CD4-positive, alpha-beta T cell treated with Interleukin-2 at 100 ng/mL for 4 hours (primary cell): ENCODE measurements around the gene ARHGAP4.
A peak's percentile ranks its signal among the peaks of the same experiment; 100 is the strongest.

Source experiments
- DNase-seq: peaks from one replicate; pipeline ENCODE4 v3.0.0-alpha.2; 2020; ENCODE audit warnings: low spot score

The ARHGAP4 gene

DNA sequence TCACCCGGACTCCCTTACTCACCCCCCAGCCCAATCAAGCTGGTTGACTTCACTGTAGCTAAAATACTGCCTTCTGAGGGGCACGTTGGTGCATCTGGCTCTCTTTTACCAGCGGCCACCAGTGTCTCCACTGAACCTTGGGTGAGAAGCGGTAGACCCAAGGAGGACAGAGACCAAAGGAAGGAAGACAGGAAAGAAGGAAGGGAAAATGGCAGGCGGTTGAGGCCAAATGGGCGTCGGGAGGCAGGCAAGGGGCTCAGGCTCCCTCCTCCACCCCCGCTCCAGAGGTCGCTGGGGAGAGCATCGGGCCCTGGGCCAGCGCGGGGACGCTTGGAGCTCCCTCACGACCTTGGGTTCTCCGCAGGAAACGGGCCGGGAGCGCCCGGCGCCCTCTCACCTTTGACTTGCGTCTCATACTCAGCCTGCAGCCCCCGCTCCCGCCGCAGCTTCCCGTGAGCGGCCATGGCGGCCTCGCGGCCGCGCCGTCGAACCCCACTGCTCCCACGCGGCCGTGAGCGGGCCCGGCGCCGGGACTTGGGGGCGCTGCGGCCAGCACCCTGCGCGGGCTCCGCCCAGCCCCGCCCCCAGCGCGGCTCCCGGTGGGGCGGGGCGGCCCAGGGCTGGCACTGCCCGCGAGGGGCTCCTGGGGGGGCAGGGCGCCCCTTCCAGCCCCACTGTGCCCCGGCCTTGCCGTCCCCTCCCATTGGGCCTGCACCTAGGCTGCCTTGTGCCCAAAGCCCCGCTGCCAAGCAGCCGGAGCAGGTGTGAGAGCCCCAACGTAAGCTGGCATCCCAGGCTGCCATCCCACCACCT lies at the start of gene ARHGAP4:
Gene ARHGAP4 (minus strand): TSS at position 526 of the 813 bp plus-strand sequence. CDS start 62 bp downstream, at position 464.
- peak; percentile 23 for DNase-seq

DNA sequence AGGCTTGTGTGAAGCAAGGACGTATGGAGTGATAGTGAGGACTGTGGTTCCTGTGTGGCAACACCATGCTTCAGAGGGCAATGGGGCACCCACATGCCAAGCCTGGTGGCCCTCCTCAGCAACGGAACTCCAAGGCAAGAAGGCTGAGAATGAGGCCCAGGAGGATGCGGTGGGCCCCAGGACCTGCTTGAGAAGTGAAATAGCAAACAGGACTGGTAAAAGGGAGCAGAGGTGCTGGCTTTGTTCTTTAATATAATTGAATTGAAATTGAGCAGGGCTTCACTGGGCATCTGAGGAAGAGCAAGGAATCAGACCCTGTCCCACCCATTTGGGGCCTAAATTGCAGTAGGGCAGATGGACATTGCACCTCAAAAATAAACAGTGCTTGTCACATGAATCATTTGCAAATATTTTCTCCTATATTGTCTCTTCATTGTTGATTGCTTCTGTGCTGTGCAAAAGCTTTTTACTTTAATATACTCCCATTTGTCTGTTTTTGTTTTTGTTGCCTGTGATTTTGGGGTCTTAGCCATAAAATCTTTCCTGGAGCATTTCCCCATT lies 48.7 kb upstream of the ARHGAP4 start:
- no peak for DNase-seq

DNA sequence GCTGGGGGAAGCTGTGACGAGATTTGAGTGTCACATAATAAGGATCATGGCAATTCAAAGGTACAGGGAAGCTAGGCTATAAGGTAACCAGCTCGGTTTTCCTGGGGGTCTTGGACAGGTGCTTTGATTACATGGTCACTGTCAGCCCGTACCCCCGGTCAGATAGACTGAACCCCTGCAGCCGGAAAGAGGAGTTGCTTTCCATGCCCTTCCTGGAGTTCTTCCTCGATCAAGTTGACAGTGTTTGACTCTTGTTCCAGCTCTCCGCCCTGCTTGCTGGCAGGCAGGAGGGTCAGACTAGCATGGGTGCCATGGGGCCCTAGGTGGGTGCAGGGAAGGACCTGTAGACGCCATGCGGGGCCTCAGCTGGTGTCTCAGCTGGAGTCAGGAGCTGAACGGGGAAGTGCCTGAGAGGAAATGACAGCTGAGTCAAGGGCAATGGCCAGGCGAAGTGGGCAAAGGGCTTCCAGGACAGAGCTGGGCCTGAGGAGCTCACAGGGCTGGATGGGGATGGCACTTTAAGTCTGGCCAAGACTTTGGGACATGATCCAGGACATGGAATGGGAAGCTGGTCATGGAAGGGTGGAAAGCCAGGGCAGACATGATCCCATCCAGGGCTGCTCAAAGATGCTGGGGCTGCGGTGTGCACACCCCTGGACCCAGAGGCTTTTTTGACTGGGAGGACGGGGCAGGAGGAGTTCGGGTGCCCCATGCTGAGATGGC lies 48.1 kb upstream of the ARHGAP4 start:
- no peak for DNase-seq

DNA sequence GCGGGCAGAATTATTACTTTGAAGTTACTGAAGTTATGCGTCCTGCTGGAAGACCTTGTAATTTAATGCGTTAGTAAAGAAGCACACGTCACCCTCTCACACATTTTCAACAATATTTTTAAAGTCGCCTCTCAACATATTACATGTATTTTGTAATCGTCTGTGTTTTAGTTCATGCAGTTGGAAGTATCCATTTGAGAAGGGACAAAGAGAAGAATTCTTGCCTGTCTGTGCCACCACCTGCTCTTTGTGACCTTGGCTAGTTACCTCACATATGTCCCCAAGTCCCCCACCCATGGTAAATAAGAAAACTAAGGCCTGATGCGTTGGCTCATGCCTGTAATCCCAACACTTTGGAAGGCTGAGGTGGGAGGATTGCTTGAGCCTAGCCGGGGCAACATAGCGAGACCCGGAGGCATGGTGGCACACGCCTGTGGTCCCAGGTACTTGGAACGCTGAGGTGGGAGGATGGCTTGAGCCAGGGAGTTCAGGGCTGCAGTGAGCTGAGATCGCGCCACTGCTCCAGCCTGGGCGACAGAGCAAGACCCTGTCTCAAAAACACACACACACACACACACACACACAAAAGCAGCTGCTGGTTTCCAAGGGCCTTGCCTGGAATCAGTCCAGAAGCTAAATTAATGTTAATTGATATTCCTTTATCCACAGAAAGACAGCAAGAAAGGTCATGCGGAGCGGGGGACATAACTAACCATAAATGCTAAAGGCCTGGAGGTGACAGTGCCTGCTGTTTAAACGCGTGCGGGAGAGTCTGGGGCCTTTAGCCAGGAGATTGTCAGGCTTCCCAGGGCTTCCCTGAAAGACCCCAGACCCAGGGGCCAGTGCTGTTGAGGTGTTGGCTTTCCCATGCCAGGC lies 47.3 kb upstream of the ARHGAP4 start:
- DNase-seq: no peak

DNA sequence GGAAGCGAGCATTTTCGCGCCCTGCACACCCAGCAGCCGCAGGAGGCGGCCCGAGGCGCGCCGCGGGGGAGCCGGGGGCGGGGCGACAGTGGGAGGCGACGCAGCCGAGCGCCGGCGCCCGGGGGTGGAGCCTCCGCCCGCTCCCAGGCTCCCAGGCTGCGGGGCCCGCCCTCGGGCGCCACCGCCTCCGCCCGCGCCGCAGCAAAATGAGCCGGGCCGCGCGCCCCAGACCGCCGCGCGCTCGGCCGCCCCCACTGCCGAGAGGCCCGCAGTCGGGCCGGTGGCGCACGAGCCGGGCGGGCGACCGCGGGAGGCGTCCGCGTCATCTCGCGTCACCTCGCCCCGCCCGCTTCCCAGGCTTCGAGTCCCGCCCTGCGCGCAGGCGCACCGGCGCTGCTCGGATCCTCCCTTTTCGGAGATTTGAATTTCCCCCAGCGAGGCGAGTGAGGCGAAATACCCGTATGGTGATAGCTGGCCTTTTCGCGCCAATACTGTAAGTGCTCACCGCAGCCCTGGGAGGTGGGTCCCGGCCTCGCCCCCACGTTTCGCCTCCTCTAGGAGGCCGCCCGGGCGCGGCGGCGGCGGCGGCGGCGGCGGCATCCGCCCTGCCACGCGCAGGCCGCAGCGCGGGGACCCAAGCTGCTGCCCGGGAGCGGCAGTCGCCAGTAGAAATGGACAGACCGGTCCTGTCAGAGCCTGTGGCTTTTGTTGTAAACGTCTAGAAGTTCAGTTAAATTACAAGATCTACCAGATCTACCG lies 46.5 kb upstream of the ARHGAP4 start, which contains the start of gene TMEM187:
Gene TMEM187 (plus strand): TSS at position 387 of the 759 bp plus-strand sequence. CDS start 9,309 bp downstream, outside the sequence.
- DNase-seq: peak; percentile 88

DNA sequence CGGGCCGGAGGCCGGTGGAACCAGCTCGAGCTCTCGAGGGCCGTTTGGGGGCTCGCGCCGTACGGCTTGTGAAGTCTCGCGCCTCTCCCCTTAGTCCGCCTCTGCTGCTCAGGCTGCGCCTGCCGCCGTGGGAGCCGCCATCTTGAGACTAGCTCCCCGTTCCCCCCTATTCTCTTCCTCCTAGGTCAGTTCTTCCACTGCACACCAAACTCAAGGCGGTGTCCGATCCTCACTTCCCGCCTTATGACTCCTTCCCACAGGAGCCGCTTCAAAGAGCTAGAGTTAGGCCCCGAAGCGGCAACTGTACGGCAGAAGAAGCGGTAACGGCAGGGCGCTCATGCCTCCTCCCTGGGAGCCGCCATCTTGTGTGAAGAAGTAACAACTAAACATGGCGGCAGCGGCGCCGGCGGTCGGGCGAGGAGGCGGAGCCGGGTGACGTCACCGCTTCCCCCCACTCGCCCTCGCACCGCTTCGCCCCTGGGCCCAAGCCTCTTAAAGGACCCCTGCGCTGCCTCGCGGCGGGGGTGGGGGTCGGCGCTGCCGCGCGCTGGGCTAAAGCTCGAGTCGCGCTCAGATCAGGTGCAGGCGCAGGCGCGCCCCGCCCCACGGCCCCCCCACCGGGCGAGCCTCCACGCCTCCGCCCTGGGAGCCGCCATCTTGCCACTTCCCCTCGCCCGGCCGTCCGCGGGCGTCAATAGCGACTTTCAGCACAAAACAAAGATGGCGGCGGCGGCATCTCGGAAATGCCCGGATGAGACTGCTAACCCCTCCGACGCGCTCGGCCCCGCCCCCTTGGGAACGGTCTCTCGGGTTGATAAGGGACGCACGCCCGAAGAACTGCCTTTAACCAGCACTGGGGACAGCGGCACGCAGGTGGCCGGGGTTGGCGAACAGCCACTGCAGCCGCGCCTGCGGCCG lies 45.6 kb upstream of the ARHGAP4 start, which contains the start of gene HCFC1:
Gene HCFC1 (minus strand): TSS at position 369 of the 918 bp plus-strand sequence. CDS start 978 bp downstream, outside the sequence.
- DNase-seq: peak; percentile 92

DNA sequence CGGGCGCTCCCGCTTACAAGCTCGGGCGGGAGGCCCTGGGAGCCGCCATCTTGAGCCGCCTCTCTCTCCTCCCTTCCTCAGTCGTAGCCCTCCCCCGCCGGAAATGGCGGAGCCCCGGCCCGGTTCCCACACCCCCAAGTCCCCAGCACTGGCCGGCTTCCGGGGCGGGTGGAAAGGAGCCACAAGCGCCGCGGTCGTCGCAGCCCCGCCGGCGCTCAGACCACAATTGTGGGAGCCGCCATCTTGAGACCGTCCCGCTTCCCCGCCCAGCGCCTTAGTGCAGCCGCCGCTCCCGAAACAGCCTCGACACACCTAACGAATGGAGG lies 45.0 kb upstream of the ARHGAP4 start:
- peak; percentile 88 for DNase-seq

DNA sequence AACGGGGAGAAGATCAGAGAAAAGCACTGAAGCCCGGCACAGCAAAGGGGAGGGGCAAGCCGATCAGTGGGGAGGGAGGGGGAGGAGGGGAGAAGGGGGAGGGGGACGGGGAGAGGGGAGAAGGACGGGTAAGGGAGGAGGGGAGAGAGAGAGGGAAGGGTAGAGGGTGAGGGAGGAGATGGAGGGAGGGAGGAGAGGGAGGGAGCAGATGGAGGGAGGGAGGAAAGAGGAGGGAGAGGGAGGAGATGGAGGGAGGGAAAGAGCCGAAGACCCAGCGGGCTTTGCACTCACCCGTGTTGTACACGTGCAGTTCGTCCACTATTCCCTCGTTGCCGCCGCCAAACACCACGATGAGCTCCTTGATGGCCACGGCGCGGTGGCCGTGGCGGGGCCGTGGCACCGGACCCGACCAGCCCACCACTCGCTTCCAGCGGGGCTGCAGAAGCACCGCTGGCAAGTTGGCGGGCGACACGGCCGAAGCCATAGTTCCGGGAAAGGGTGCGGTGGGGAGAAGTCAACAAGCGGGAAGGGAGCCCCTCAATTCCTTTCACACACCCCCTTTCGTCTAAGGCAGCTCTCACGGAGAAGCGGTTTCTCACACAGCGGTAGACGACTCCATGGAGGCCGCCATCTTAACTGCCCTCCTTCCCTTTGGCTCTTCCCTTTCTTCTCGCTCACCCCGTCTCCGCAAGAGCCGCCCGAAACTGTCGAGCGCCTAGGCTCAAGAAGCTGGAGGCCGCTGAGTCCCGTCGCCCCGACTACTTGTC lies 44.5 kb upstream of the ARHGAP4 start:
- DNase-seq: peak; percentile 19

DNA sequence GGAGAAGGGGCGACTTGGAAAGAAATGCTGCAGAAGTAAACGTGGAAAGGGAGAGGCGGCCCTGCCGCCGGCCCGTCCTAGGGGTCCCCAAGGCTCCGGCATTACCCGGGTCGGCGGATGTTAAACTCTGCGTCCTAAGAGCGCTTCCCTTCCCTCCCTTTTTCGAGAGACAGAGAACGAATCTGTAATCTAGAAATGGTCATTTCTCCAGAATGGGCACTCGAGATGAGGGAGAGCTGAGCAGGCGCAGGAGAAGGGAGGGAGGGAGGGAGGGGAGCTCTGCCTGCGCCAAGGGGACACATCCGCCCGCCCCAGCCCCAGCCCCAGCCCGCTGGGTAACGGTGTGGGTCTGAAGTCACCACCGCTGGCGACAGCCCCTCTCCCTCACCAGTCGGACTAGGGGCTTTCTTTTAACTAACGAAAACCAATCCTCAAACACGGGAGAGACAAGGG lies 43.9 kb upstream of the ARHGAP4 start:
- DNase-seq: no peak

DNA sequence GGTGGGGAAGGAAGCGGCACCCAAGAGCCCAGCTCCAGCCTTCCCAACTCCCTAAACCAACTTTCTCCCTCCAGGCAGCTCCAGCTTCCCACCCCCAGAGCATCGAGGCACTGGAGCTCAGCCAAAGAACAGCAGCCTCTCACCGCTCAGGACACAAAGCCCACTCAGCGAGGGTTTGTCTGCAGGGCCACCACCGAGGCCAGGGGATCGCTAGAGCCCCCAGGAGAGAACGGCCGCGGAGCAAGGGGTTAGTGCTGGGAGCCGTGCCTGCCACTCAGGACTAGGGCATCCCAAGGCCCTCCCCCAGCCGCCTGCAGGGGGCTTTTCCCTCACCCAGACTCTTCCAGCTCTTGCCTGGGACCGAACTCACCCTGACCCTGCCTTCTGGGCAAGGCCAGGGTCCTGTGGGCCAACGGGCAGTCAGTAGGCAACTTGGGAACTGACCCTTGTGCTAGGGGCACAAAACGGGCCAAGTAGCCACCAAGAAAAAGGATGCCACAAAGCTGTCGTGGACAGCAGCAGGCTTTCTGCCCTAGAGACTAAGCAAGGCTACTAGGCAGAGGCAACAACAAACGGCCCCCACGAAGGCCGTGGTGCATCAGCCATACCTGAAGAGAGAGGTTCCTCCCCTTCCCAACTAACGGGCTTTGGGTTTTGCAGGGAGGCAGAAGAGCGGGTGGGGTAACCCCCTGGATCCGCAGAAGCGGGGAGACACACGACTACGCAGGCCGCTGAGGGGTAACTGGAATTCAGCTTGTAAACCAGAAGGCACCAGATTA lies 43.2 kb upstream of the ARHGAP4 start:
- DNase-seq: no peak

DNA sequence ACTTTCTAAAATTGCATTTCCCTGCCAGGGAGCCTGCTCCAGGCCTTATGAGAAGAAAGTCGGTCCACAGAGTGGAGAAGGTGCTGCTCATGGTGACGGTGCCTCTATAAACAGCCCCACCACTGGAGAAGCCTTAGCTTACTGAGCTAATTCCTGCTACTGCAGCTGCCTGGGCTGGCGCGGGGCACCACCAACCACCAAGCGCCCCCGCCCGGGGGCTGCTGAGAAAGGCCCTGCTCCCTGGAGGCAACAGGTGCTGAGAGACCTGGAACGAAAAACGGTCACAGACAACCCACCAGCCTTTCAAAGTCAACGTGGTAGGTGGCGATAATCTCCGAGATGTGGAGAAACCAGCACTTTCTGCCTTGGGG lies 42.7 kb upstream of the ARHGAP4 start:
- peak; percentile 39 for DNase-seq

DNA sequence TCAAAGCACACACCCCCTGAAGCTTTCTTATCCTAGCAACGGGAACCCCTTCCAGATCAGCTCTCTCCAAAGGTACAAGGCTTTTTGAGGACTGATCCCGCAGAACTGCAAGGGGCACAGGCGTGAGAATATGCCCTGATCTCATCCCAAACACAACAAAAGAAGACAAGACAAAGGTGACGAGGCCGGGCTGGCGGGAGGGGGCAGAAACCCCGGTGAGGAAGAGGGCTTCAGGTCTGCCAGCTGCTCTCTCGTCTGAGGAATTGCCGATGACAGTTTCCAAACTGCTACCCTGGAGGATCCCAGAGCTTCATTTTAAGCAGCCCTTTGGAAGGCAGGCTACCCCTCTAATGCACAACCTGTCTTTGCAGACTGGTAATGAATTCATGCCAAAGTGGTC lies 42.2 kb upstream of the ARHGAP4 start:
- no peak for DNase-seq

DNA sequence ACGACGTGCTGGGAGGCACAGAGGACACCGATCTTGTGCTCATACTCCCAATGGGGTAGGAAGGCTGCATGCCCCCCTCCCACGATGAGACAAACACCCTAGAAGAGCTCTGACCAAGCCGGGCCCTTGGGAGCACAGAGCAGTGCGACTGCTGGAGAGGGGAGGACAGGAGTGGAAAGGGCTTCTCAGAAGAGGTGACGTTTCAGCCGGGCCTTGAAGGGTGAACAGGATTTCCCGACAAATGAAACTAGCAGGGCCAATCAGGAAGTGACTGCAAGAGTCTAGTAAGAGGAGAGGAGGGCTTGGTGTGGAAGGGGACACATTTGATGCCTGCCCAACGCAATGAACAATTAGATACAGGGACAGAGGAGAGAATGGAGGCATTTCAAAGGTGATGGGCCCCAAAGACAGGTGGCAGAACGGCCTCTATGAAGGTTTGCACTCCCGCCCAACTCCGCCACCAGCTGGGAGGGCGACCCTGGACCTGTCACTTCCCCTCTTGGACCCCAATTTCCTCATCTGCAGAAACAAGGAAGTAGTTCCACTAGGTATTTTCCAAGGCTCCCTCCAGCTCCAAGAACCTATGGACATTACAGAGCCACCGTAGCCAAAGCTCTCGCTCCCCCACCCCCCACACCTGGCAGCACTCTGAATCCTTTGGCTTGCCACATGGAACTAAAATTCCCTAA lies 41.6 kb upstream of the ARHGAP4 start:
- peak; percentile 41 for DNase-seq

DNA sequence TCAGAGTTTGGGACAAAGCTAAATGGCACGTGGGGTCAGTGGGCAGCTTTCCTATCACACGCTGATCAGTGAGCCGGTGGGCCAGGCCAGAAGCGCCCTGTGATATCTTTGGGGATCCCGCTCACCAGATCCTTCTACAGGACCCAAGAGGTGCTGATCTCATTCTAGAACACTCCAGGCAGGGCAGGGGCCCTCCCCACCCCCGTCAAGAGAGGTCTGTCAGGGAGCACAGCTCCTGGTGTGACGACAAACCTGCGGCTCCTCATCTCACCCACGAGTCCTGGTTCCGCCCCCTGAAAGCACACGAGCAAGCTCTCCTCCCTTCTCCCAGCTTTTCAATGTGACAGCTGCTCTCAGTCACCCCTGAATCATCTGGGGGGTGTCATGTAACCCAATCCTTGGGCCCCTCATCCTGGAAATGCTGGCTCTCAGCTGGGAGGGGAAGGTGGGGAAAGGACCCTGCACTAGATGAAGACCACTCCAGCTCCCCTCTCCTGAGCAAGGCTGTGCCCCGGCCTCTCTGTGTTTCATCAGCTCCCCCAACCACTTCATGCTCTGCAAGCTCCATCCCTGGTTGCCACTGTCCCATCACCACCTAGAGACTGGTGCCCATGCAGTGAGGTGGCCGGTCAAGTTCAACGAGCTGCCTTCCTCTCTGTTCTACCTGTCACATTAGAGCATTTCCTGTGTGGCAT lies 40.9 kb upstream of the ARHGAP4 start:
- no peak for DNase-seq

DNA sequence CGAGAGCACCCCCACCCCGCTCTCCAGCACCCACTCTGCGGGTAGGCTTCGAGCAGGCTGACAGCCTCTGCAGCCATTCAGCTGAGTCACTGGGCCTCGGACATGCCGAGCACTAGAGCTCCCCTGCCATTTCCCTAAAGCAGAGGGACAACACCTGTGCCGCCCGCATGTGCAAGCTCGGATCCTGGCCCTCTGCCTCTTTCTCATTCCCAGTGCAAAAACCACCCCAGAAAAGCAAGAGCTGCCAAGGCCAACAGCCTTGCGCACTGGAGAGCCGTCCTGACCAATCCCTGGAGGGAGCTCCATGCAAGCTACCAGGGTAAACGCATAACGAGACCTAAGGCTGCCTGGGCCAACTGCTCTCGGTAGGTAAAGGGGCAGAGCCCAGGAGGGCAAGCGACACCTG lies 40.2 kb upstream of the ARHGAP4 start:
- DNase-seq: no peak

DNA sequence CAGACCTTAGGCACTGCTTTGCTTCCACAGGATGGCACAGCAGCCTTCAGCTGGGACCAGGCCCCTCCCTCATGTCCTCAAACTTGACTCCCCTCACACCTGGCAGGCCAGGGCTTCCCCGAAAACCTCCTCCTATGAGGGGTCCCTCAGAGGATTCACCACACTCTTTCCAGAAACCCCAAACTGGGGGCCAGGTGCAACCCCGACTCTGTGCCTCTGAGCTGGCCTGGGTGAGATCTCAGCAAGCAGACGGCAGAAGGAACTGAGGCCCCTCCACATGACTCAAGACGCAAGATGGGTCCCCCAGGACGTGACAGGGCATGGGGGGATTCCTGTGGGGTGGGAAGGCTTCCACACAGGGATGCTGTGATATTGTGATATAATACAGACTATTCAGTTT lies 39.3 kb upstream of the ARHGAP4 start:
- no peak for DNase-seq

DNA sequence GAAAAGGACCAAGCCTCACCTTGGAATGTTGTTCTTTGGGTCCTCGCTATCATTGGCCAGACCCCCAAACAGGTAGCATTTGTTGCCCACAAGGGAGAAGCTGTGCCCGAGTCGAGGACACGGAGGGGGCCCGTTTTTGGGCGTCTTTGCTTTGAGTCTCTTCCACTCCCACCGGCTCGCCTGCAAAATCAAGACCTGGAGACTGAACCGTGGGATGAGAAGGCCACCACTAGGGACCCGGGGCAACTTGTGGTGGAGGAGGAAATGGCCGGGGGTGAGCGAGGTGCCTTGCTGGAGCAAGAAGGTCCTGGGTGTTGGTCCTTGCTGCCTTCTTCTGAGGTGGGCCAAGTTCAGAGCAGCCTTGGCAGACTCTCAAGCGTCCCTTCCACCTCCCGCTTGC lies 38.0 kb upstream of the ARHGAP4 start:
- DNase-seq: no peak
